Spleen (tissue), 7 donors: ENCODE measurements around the gene NOL11.

Experiments used
- CTCF ChIP-seq, 11 experiments: fragments of 200-600 bp in 7 of 11; fragments of 450-650 bp in 4 of 11; sonication (generic) in 4 of 11; IDR thresholded peaks in 8 of 11; conservative IDR thresholded peaks in 3 of 11; 1 replicate in 7 of 11; 2 replicates in 4 of 11; pipeline versions ENCODE4 v1.4.0 to v1.8.0; 2016 to 2021; ENCODE audit warnings: antibody characterized with exemption in 11 of 11, inconsistent platforms in 4 of 11, mild to moderate bottlenecking in 1 of 11
- POLR2A ChIP-seq, 3 donors: fragments of 450-650 bp; IDR thresholded peaks; one replicate each; pipeline ENCODE4 v1.5.1; 2017; ENCODE audit warnings: antibody characterized with exemption in 3 of 3, mild to moderate bottlenecking in 1 of 3
- POLR2AphosphoS5 ChIP-seq, 3 donors: sonication (generic); formaldehyde crosslinking; IDR thresholded peaks; one replicate each; pipeline ENCODE4 v1.5.1; 2017; ENCODE audit warnings: antibody characterized with exemption in 3 of 3
- donor health status: DM: no; HTN: no; CAD: no; lungs with moderate emphysema.
- donor health status: DM: no; HTN: no; CAD: no.
- donor health status: DM: no; HTN: no; CAD: no.

DNA sequence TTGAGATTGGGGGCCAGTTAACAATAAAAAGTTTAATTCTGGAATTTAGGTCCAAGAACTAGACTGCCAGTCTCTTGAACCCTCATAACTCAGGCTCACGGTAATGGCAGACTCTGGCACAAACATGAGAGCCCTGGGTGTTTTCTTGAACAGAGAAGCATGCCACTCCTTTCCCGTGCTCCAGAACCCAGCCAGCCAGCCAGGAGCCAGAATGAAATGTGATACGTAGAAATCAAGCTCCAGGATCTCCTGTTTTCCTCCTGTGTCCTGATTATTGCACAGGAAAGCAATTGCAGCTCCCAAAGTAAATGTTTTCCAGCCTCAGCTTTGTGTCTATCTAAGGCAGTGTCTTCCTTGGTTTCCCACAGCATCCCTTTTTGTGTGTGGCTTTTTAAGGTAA is 46.2 kb upstream of the NOL11 start:
- TF ChIP-seq CTCF (IDR thresholded peaks at IDR 0.05 in 8 of 11, conservative IDR thresholded peaks at IDR 0.05 in 3 of 11) = no peak
- TF ChIP-seq POLR2A (IDR thresholded peaks at IDR 0.05) = no peak
- TF ChIP-seq POLR2AphosphoS5 (IDR thresholded peaks at IDR 0.05) = no peak
